ENCODE measurements around the gene TARS2. TPM values are rescaled to one million over a fixed set of nuclear protein-coding genes. Genes with fewer than 3 reads are reported as not detected.
A peak's percentile ranks its signal among the peaks of the same experiment; 100 is the strongest.

The TARS2 gene
- total RNA-seq, 6 experiments from 2014 or later = 16.1 to 32.1 (median 22.4) TPM

GRCh38 chr1:150512846-150513245, 25.6 kb downstream of the TARS2 start:
- H3K4me1 ChIP-seq = peaks cover 0 to 13% (median 5%) of the 10 kb centered on the region in 4 donors

GRCh38 chr1:150513351-150513791, 26.2 kb downstream of the TARS2 start:
- Histone ChIP-seq H3K4me3 (no peak overlapping the region), H3K36me3 (peaks cover 0 to 3% (median 0%) of the 10 kb centered on the region in 4 donors), H3K4me1 (peaks cover 0 to 13% (median 5%) of the 10 kb centered on the region in 4 donors), H3K27me3 (no peaks in the 10 kb centered on the region), H3K27ac (no peak overlapping the region), H3K9me3 (no peaks in the 10 kb centered on the region)
- no peak for TF ChIP-seq POLR2A (IDR thresholded peaks at IDR 0.05)
- TF ChIP-seq CTCF (IDR thresholded peaks at IDR 0.05) = no peak
- no peak for ATAC-seq
- DNase-seq = peak in 1 of 3 donors; percentile 10
- intact Hi-C loops (cut with DNase I) = loop anchor here in 1 of 2 donors (10.0 kb wide), 1 partner anchor 49 kb away; no protein-coding TSS in a partner anchor
- WGBS (ENCODE audit: insufficient coverage, low coverage, low lambda C conversion rate, missing lambda C conversion rate) = 86% methylated on average over 7 of the region's 7 CpGs

More at GRCh38 chr1:150512846-150513245, 25.6 kb downstream of the TARS2 start:
- intact Hi-C loops (cut with DNase I) = loop anchor here in 1 of 2 donors (10.0 kb wide), 1 partner anchor 48 kb away; no protein-coding TSS in a partner anchor
- ATAC-seq (no peak), DNase-seq (peak in 1 of 3 donors; percentile 2)
- TF ChIP-seq CTCF (IDR thresholded peaks at IDR 0.05) (no peak), POLR2A (IDR thresholded peaks at IDR 0.05) (no peak)
- Histone ChIP-seq H3K4me3 (no peak overlapping the region), H3K27ac (no peak overlapping the region), H3K9me3 (no peaks in the 10 kb centered on the region), H3K36me3 (peaks cover 0 to 3% (median 0%) of the 10 kb centered on the region in 4 donors), H3K27me3 (no peaks in the 10 kb centered on the region)
- 76% methylated on average over 2 of the region's 2 CpGs for WGBS (ENCODE audit: insufficient coverage, low coverage, low lambda C conversion rate, missing lambda C conversion rate)

GRCh38 chr1:150514260-150514659, 27.0 kb downstream of the TARS2 start:
- TF ChIP-seq POLR2A (IDR thresholded peaks at IDR 0.05) = no peak
- no peak for TF ChIP-seq CTCF (IDR thresholded peaks at IDR 0.05)
- Histone ChIP-seq H3K9me3 (no peaks in the 10 kb centered on the region), H3K36me3 (peaks cover 0 to 3% (median 0%) of the 10 kb centered on the region in 4 donors), H3K4me1 (peaks cover 0 to 13% (median 5%) of the 10 kb centered on the region in 4 donors), H3K4me3 (no peak overlapping the region), H3K27ac (peak overlapping the region in 1 of 3 donors; percentile 73), H3K27me3 (no peaks in the 10 kb centered on the region)
- ATAC-seq (no peak), DNase-seq (no peak)
- intact Hi-C loops (cut with DNase I) = loop anchor here in 1 of 2 donors (10.0 kb wide), 1 partner anchor 49 kb away; no protein-coding TSS in a partner anchor
- 76% methylated on average over 7 of the region's 9 CpGs for WGBS (ENCODE audit: insufficient coverage, low coverage, low lambda C conversion rate, missing lambda C conversion rate)

GRCh38 chr1:150514913-150515327, 27.7 kb downstream of the TARS2 start:
- ATAC-seq = peak in 2 of 4 donors; percentile 2 to 12
- peak in 2 of 3 donors; percentile 26 to 60 for DNase-seq

More at GRCh38 chr1:150514913-150515327, 27.7 kb downstream of the TARS2 start:
- H3K27me3 ChIP-seq = no peaks in the 10 kb centered on the region
- TF ChIP-seq POLR2A (IDR thresholded peaks at IDR 0.05) = no peak
- TF ChIP-seq CTCF (IDR thresholded peaks at IDR 0.05) = no peak
- H3K4me3 ChIP-seq = peak overlapping the region; percentile 31 to 58 (median 56)
- intact Hi-C loops (cut with DNase I) = loop anchor here in 1 of 2 donors (10.0 kb wide), 1 partner anchor 50 kb away; no protein-coding TSS in a partner anchor
- peaks cover 0 to 3% (median 0%) of the 10 kb centered on the region in 4 donors for H3K36me3 ChIP-seq
- peak overlapping the region; percentile 35 to 73 (median 67) for H3K27ac ChIP-seq
- no peaks in the 10 kb centered on the region for H3K9me3 ChIP-seq
- peaks cover 0 to 13% (median 5%) of the 10 kb centered on the region in 4 donors for H3K4me1 ChIP-seq
- WGBS (ENCODE audit: insufficient coverage, low coverage, low lambda C conversion rate, missing lambda C conversion rate) = 45% methylated on average over 18 of the region's 21 CpGs
